GM23338 (cell line): Measurements from ENCODE around the gene RNF223. TPM values are rescaled to one million over a fixed set of nuclear protein-coding genes. Genes with fewer than 3 reads are reported as not detected.

Experiments used
- ATAC-seq: fragments of 200-7000 bp; cut with Tn5 transposase; 3 replicates; pipeline ENCODE4 v1.9.1; 2020
- DNase-seq: peaks from one replicate; pipeline ENCODE4 v3.0.0-alpha.2; 2015; ENCODE audit warnings: low spot score
- H2AFZ ChIP-seq: fragments of 200-600 bp; sonication (generic); 2 replicates; pipeline ENCODE4 v1.8.0; 2016; ENCODE audit warnings: antibody characterized with exemption, mild to moderate bottlenecking, moderate library complexity
- H3F3A ChIP-seq: fragments of 200-600 bp; sonication (generic); replicated peaks from 2 replicates; pipeline ENCODE4 v1.8.0; 2017; ENCODE audit warnings: antibody characterized with exemption, mixed run types, low read depth
- H3K27ac ChIP-seq: fragments of 200-600 bp; sonication (generic); 2 replicates; pipeline ENCODE4 v1.6.1; 2016; ENCODE audit warnings: low read depth
- H3K27me3 ChIP-seq: fragments of 200-600 bp; sonication (generic); 2 replicates; pipeline ENCODE4 v1.8.0; 2016; ENCODE audit warnings: mild to moderate bottlenecking, mixed run types, moderate library complexity; ENCODE audit not compliant: insufficient read depth
- H3K36me3 ChIP-seq: fragments of 200-600 bp; sonication (generic); 2 replicates; pipeline ENCODE4 v1.8.0; 2016; ENCODE audit warnings: mild to moderate bottlenecking; ENCODE audit not compliant: insufficient read depth
- H3K4me1 ChIP-seq: fragments of 200-600 bp; sonication (generic); 2 replicates; pipeline ENCODE4 v1.8.0; 2016; ENCODE audit warnings: mild to moderate bottlenecking, moderate library complexity; ENCODE audit not compliant: insufficient read depth
- H3K4me2 ChIP-seq: fragments of 200-600 bp; sonication (generic); 2 replicates; pipeline ENCODE4 v1.7.1; 2017; ENCODE audit warnings: mixed run types
- H3K4me3 ChIP-seq: fragments of 200-600 bp; sonication (generic); 2 replicates; pipeline ENCODE4 v1.6.1; 2016; ENCODE audit warnings: mixed run types
- H3K79me2 ChIP-seq: fragments of 200-600 bp; sonication (generic); replicated peaks from 2 replicates; pipeline ENCODE4 v1.8.0; 2017; ENCODE audit warnings: mild to moderate bottlenecking; ENCODE audit not compliant: insufficient read depth
- H3K9me2 ChIP-seq: fragments of 200-600 bp; sonication (generic); 2 replicates; pipeline ENCODE4 v1.8.0; 2017; ENCODE audit not compliant: insufficient read depth
- H4K20me1 ChIP-seq: fragments of 200-600 bp; sonication (generic); replicated peaks from 2 replicates; pipeline ENCODE4 v1.8.0; 2017; ENCODE audit warnings: mild to moderate bottlenecking; ENCODE audit not compliant: insufficient read depth
- H3K27ac Mint-ChIP-seq: 2 replicates; pipeline ENCODE4 v1.8.0; 2020; ENCODE audit warnings: inconsistent platforms, mild to moderate bottlenecking, moderate library complexity, mixed read lengths
- H3K27me3 Mint-ChIP-seq: 3 replicates; pipeline ENCODE4 v1.8.0; 2022; ENCODE audit warnings: low read depth, mild to moderate bottlenecking, moderate library complexity, mixed read lengths, inconsistent platforms; ENCODE audit not compliant: insufficient read depth, poor library complexity
- H3K36me3 Mint-ChIP-seq: 3 replicates; pipeline ENCODE4 v1.8.0; 2021; ENCODE audit warnings: low read depth, mild to moderate bottlenecking, inconsistent platforms, moderate library complexity, mixed read lengths
- H3K4me1 Mint-ChIP-seq: 3 replicates; pipeline ENCODE4 v1.8.0; 2020; ENCODE audit warnings: mild to moderate bottlenecking, inconsistent platforms, mixed read lengths
- H3K4me3 Mint-ChIP-seq: 3 replicates; pipeline ENCODE4 v1.8.0; 2021; ENCODE audit warnings: moderate library complexity, mild to moderate bottlenecking, inconsistent platforms, mixed read lengths
- H3K9me3 Mint-ChIP-seq: 3 replicates; pipeline ENCODE4 v1.8.0; 2020; ENCODE audit warnings: moderate library complexity, mild to moderate bottlenecking, inconsistent platforms, mixed read lengths
- CREB1 ChIP-seq: fragments of 250-450 bp; sonication (Bioruptor Pico); IDR thresholded peaks from 2 replicates; pipeline ENCODE4 v1.5.0; 2020; ENCODE audit warnings: low read depth, mild to moderate bottlenecking, moderate library complexity
- CTCF ChIP-seq, 2 experiments: fragments of 200-600 bp in 1 of 2; sonication (generic) in 1 of 2; conservative IDR thresholded peaks; 2 replicates each; pipeline versions ENCODE4 v1.5.1 to v1.6.1; 2016 to 2017; ENCODE audit warnings: antibody characterized with exemption in 2 of 2, low read depth in 2 of 2, mild to moderate bottlenecking in 2 of 2, moderate library complexity in 1 of 2
- ETS1 ChIP-seq: IDR thresholded peaks from 2 replicates; pipeline ENCODE4 v1.6.1; 2016; ENCODE audit warnings: antibody characterized with exemption
- EZH2 ChIP-seq: fragments of 200-600 bp; sonication (generic); IDR thresholded peaks from one replicate; pipeline ENCODE4 v1.8.0; 2017; ENCODE audit warnings: antibody characterized with exemption, mild to moderate bottlenecking, low read depth; ENCODE audit not compliant: unreplicated experiment
- EZH2phosphoT487 ChIP-seq: fragments of 200-600 bp; sonication (generic); IDR thresholded peaks from one replicate; pipeline ENCODE4 v1.8.1; 2018; ENCODE audit warnings: antibody characterized with exemption; ENCODE audit not compliant: unreplicated experiment
- JUNB ChIP-seq: IDR thresholded peaks from one replicate; pipeline ENCODE4 v1.6.1; 2016; ENCODE audit warnings: antibody characterized with exemption; ENCODE audit not compliant: unreplicated experiment
- NANOG ChIP-seq: IDR thresholded peaks from 2 replicates; pipeline ENCODE4 v1.6.1; 2016; ENCODE audit warnings: antibody characterized with exemption, borderline replicate concordance
- POLR2AphosphoS5 ChIP-seq: IDR thresholded peaks from 2 replicates; pipeline ENCODE4 v1.6.1; 2016; ENCODE audit warnings: antibody characterized with exemption, low read depth
- STAT1 ChIP-seq: IDR thresholded peaks from one replicate; pipeline ENCODE4 v1.6.1; 2016; ENCODE audit warnings: antibody characterized with exemption; ENCODE audit not compliant: unreplicated experiment
- ZNF114 ChIP-seq: fragments of 250-450 bp; sonication (Bioruptor Pico); IDR thresholded peaks from 2 replicates; pipeline ENCODE4 v1.5.0; 2020; ENCODE audit warnings: mild to moderate bottlenecking, moderate library complexity
- ZNF331 ChIP-seq: fragments of 250-450 bp; sonication (Bioruptor Pico); IDR thresholded peaks from 2 replicates; pipeline ENCODE4 v1.5.0; 2020; ENCODE audit warnings: low read depth, mild to moderate bottlenecking, moderate library complexity
- ZNF462 ChIP-seq: fragments of 250-450 bp; sonication (Bioruptor Pico); IDR thresholded peaks from 2 replicates; pipeline ENCODE4 v1.5.0; 2020; ENCODE audit warnings: mild to moderate bottlenecking, moderate library complexity
- polyA plus RNA-seq: library from polyadenylated mRNA; unstranded; fragments of >200 nt; fragmentation: Nextera tagmentation; extraction: Ambion mirVana; gene quantifications from 2 replicates; pipeline ENCODE4 v1.2.1, GENCODE V29; 2016
- total RNA-seq: library from RNA; depleted of rRNA; stranded (reverse); fragments of >200 nt; shearing (Covaris generic); gene quantifications from 2 replicates; pipeline ENCODE4 v1.2.3, GENCODE V29; 2014

The RNF223 gene
- total and polyA plus RNA-seq, 2 experiments from 2014 or later, result not detected

- no peak for TF ChIP-seq ZNF462
- TF ChIP-seq EZH2phosphoT487, result no peak
- TF ChIP-seq NANOG, result no peak
Measured at GRCh38 chr1:1027791-1028190, 46.3 kb downstream of the RNF223 start (continued).

GRCh38 chr1:1026599-1027413 lies 47.3 kb downstream of the RNF223 start:
- H3K36me3 Mint-ChIP-seq, result peaks cover 20% of the 10 kb centered on the region
- Histone ChIP-seq H3K4me1 (peaks cover 41% of the 10 kb centered on the region), H4K20me1 (peaks cover under 1% of the 10 kb centered on the region; the same call in 1 of the 2 replicates), H3K79me2 (no peaks in the 10 kb centered on the region), H3K27ac (no peak overlapping the region), H2AFZ (no peak overlapping the region), H3K9me2 (no peaks in the 10 kb centered on the region), H3K4me2 (no peak overlapping the region; the same call in 1 of the 2 replicates), H3K36me3 (no peaks in the 10 kb centered on the region), H3K4me3 (no peak overlapping the region), H3K27me3 (no peaks in the 10 kb centered on the region), H3F3A (no peaks in the 10 kb centered on the region)
- no peak for TF ChIP-seq EZH2phosphoT487
- TF ChIP-seq POLR2AphosphoS5, result no peak
- TF ChIP-seq NANOG, result no peak
- TF ChIP-seq ZNF331 (CRISPR knock-in tag), result no peak
- no peak for TF ChIP-seq JUNB
- no peak for TF ChIP-seq EZH2
- TF ChIP-seq ZNF114, result no peak
- TF ChIP-seq ETS1, result no peak
- TF ChIP-seq CTCF (conservative IDR thresholded peaks at IDR 0.05; ENCODE audit: low read depth in 2 of 2), result no peak
- no peak for TF ChIP-seq STAT1
- TF ChIP-seq CREB1 (CRISPR knock-in tag), result no peak
- peaks cover 17% of the 10 kb centered on the region for H3K27me3 Mint-ChIP-seq
- H3K9me3 Mint-ChIP-seq, result no peaks in the 10 kb centered on the region
- H3K4me1 Mint-ChIP-seq, result peaks cover 29% of the 10 kb centered on the region
- no peak overlapping the region for H3K27ac Mint-ChIP-seq
- no peak for DNase-seq
- no peak overlapping the region for H3K4me3 Mint-ChIP-seq
- no peak for ATAC-seq
